Measurements from ENCODE around the gene ZNF416. TPM values are rescaled to one million over a fixed set of nuclear protein-coding genes. Genes with fewer than 3 reads are reported as not detected.

Gene ZNF416
- total RNA-seq, 2 donors from 2014 or later = 2.0 to 2.5 TPM

- Mint-ChIP-seq H3K9me3 (peaks cover 51 to 59% of the 10 kb centered on the region in 2 donors), H3K27ac (no peak overlapping the region), H3K36me3 (peaks cover 68 to 87% of the 10 kb centered on the region in 2 donors)
- DNase-seq (ENCODE audit: low spot score in 2 of 2) = no peak
- no peak for ATAC-seq
These were observed 8.0 kb downstream of the ZNF416 start for GRCh38 chr19:57570707-57571106.

GRCh38 chr19:57566396-57567265 is 12.1 kb downstream of the ZNF416 start:
- no peak for ATAC-seq
- Mint-ChIP-seq H3K27ac (no peak overlapping the region), H3K9me3 (peaks cover 41 to 55% of the 10 kb centered on the region in 2 donors), H3K36me3 (peaks cover 43 to 77% of the 10 kb centered on the region in 2 donors)
- DNase-seq (ENCODE audit: low spot score in 2 of 2) = no peak

- Mint-ChIP-seq H3K9me3 (peaks cover 26 to 56% of the 10 kb centered on the region in 2 donors), H3K36me3 (peaks cover 45 to 81% of the 10 kb centered on the region in 2 donors), H3K27ac (no peak overlapping the region)
- no peak for DNase-seq (ENCODE audit: low spot score in 2 of 2)
- no peak for ATAC-seq
These were observed 15.2 kb downstream of the ZNF416 start for GRCh38 chr19:57563547-57563946.

- Mint-ChIP-seq H3K36me3 (peaks cover 65 to 89% of the 10 kb centered on the region in 2 donors), H3K27ac (peak overlapping the region in 1 of 2 donors; percentile 90), H3K9me3 (peaks cover 18 to 50% of the 10 kb centered on the region in 2 donors)
- ATAC-seq (peak in 1 of 2 donors; percentile 17), DNase-seq (ENCODE audit: low spot score in 2 of 2) (no peak)
These were observed 18.6 kb downstream of the ZNF416 start for GRCh38 chr19:57560049-57560491.

GRCh38 chr19:57559404-57560025 is 19.2 kb downstream of the ZNF416 start, which contains the start of gene ZNF550:
Gene ZNF550, minus strand, starts transcription at chr19:57559863. Its CDS starts 181 bp downstream, at chr19:57559682.
- DNase-seq (ENCODE audit: low spot score in 2 of 2) (peak; percentile 85 to 86), ATAC-seq (peak; percentile 100)
- H3K9me3 Mint-ChIP-seq = peaks cover 19 to 52% of the 10 kb centered on the region in 2 donors
- H3K36me3 Mint-ChIP-seq = peaks cover 67 to 91% of the 10 kb centered on the region in 2 donors
- H3K27ac Mint-ChIP-seq = peak within 1 kb of the TSS; percentile 90 to 97

GRCh38 chr19:57559008-57559403 is 19.7 kb downstream of the ZNF416 start:
- peak overlapping the region; percentile 90 to 97 for H3K27ac Mint-ChIP-seq
- peaks cover 72 to 96% of the 10 kb centered on the region in 2 donors for H3K36me3 Mint-ChIP-seq
- ATAC-seq (peak; percentile 38 to 46), DNase-seq (ENCODE audit: low spot score in 2 of 2) (peak in 1 of 2 donors; percentile 19)
- peaks cover 19 to 55% of the 10 kb centered on the region in 2 donors for H3K9me3 Mint-ChIP-seq

GRCh38 chr19:57558525-57558924 is 20.2 kb downstream of the ZNF416 start:
- DNase-seq (ENCODE audit: low spot score in 2 of 2) (no peak), ATAC-seq (no peak)
- H3K36me3 Mint-ChIP-seq = peaks cover 74 to 98% of the 10 kb centered on the region in 2 donors
- H3K9me3 Mint-ChIP-seq = peaks cover 18 to 54% of the 10 kb centered on the region in 2 donors
- H3K27ac Mint-ChIP-seq = peak overlapping the region; percentile 90 to 97

DNA sequence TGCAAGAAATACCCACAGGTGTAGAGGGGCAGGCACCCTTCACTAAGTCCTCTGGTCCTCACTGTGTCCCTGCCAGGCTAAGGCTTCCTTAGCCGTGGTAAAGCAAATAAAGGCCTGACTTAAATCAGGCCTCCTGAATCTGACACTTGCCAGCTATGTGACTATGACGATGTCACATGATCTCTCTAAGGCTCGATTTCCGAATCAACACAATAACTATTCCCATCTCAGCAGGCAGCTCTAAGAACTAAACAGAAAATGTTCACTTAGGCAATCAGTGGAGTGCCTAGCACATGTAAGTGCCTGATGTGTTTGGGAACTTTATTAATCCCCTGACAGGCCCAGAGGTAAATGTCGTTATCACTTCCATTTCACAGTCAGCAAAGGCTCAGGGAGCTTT is 21.1 kb downstream of the ZNF416 start:
- H3K27ac Mint-ChIP-seq = peak overlapping the region in 1 of 2 donors; percentile 90
- DNase-seq (ENCODE audit: low spot score in 2 of 2) = no peak
- peaks cover 19 to 53% of the 10 kb centered on the region in 2 donors for H3K9me3 Mint-ChIP-seq
- peaks cover 79 to 98% of the 10 kb centered on the region in 2 donors for H3K36me3 Mint-ChIP-seq
- no peak for ATAC-seq

- Mint-ChIP-seq H3K9me3 (peaks cover 54 to 61% of the 10 kb centered on the region in 2 donors), H3K27ac (no peak overlapping the region), H3K36me3 (peaks cover 97 to 100% of the 10 kb centered on the region in 2 donors)
- ATAC-seq (no peak), DNase-seq (ENCODE audit: low spot score in 2 of 2) (no peak)
These were observed 26.3 kb downstream of the ZNF416 start for GRCh38 chr19:57552432-57552831.

- ATAC-seq = no peak
- H3K27ac Mint-ChIP-seq = no peak overlapping the region
- no peak for DNase-seq (ENCODE audit: low spot score in 2 of 2)
- H3K36me3 Mint-ChIP-seq = peaks cover 90 to 99% of the 10 kb centered on the region in 2 donors
- H3K9me3 Mint-ChIP-seq = peaks cover 57 to 65% of the 10 kb centered on the region in 2 donors
These were observed 32.2 kb downstream of the ZNF416 start for GRCh38 chr19:57546513-57546912.

DNA sequence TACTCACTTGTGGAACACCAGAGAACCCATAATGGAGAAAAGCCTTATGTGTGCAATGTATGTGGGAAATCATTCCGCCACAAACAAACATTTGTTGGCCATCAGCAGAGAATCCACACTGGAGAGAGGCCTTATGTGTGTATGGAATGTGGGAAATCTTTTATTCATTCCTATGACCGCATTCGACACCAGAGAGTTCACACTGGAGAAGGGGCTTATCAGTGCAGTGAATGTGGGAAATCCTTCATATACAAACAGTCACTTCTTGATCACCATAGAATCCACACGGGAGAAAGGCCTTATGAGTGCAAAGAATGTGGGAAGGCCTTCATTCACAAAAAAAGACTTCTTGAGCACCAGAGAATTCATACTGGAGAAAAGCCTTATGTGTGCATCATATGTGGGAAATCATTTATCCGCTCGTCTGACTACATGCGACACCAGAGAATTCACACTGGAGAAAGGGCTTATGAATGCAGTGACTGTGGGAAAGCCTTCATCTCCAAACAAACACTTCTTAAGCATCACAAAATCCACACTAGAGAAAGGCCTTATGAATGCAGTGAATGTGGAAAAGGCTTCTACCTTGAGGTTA is 40.7 kb downstream of the ZNF416 start:
- ATAC-seq = no peak
- Mint-ChIP-seq H3K9me3 (peaks cover 66 to 74% of the 10 kb centered on the region in 2 donors), H3K27ac (no peak overlapping the region), H3K36me3 (peaks cover 94 to 96% of the 10 kb centered on the region in 2 donors)
- DNase-seq (ENCODE audit: low spot score in 2 of 2) = no peak

- ATAC-seq (peak; percentile 100), DNase-seq (ENCODE audit: low spot score in 2 of 2) (peak; percentile 86 to 90)
- Mint-ChIP-seq H3K9me3 (peaks cover 17 to 39% of the 10 kb centered on the region in 2 donors), H3K27ac (peak within 1 kb of the TSS; percentile 67 to 94), H3K36me3 (peaks cover 50 to 56% of the 10 kb centered on the region in 2 donors)
These were observed 51.4 kb downstream of the ZNF416 start, which contains the start of gene ZNF549 for GRCh38 chr19:57527136-57527881. Gene ZNF549, plus strand, starts transcription at chr19:57527356. Its CDS starts 218 bp downstream, at chr19:57527574.

Other genes with a start within 250 kb of the ZNF416 start
- 1 to 10 TPM; 3.5 to 6.5 TPM for gene ZNF304, start 227.6 kb downstream of the ZNF416 start, total RNA-seq
- gene TRAPPC2B, start 215.4 kb downstream of the ZNF416 start, total RNA-seq = 1 to 10 TPM; 3.8 to 5.9 TPM
- 1 to 10 TPM in 1 of 2 donors, under 1 TPM in 1; 0.61 to 2.7 TPM for gene ZNF547, start 215.4 kb downstream of the ZNF416 start, total RNA-seq
- gene ZNF548, start 189.1 kb downstream of the ZNF416 start, total RNA-seq = 10 to 100 TPM; 22.8 to 31.5 TPM
- 1 to 10 TPM; 8.0 to 9.1 TPM for gene ZNF17, start 167.8 kb downstream of the ZNF416 start, total RNA-seq
- 10 to 100 TPM; 11.8 to 15.9 TPM for gene ZNF749, start 143.6 kb downstream of the ZNF416 start, total RNA-seq
- gene VN1R1, start 121.8 kb downstream of the ZNF416 start, total RNA-seq = under 1 TPM; 0.14 to 0.36 TPM
- 1 to 10 TPM; 4.1 to 7.8 TPM for gene ZNF772, start 101.3 kb downstream of the ZNF416 start, total RNA-seq
- gene ZNF419, start 91.2 kb downstream of the ZNF416 start, total RNA-seq = 1 to 10 TPM; 3.7 to 6.8 TPM
- 1 to 10 TPM; 4.2 to 7.0 TPM for gene ZNF773, start 79.0 kb downstream of the ZNF416 start, total RNA-seq
- 1 to 10 TPM; 3.7 to 3.9 TPM for gene ZNF549, start 51.6 kb downstream of the ZNF416 start, total RNA-seq
- 10 to 100 TPM in 1 of 2 donors, 1 to 10 TPM in 1; 6.4 to 14.4 TPM for gene ZNF550, start 19.0 kb downstream of the ZNF416 start, total RNA-seq
- 1 to 10 TPM; 2.4 to 5.6 TPM for gene ZIK1, start 5.2 kb upstream of the ZNF416 start, total RNA-seq
- 1 to 10 TPM; 3.9 to 5.4 TPM for gene ZNF530, start 21.0 kb upstream of the ZNF416 start, total RNA-seq
- gene ZNF134, start 35.3 kb upstream of the ZNF416 start, total RNA-seq = 1 to 10 TPM; 4.2 to 6.7 TPM
- 10 to 100 TPM in 1 of 2 donors, 1 to 10 TPM in 1; 9.8 to 12.0 TPM for gene ZNF211, start 54.3 kb upstream of the ZNF416 start, total RNA-seq
- under 1 TPM in 1 of 2 donors, not detected in 1; 0.18 TPM for gene ZSCAN4, start 90.0 kb upstream of the ZNF416 start, total RNA-seq
- gene ZNF551, start 103.1 kb upstream of the ZNF416 start, total RNA-seq = 1 to 10 TPM; 4.8 to 9.6 TPM
- gene ZNF154, start 130.3 kb upstream of the ZNF416 start, total RNA-seq = 1 to 10 TPM in 1 of 2 donors, under 1 TPM in 1; 0.62 to 2.1 TPM
- gene ZNF671, start 148.7 kb upstream of the ZNF416 start, total RNA-seq = 1 to 10 TPM; 7.1 to 7.5 TPM
- 1 to 10 TPM; 7.3 to 9.6 TPM for gene ZNF776, start 167.9 kb upstream of the ZNF416 start, total RNA-seq
- gene ZNF586, start 190.8 kb upstream of the ZNF416 start, total RNA-seq = 10 to 100 TPM; 16.1 to 21.3 TPM
- gene ZNF552, start 236.0 kb upstream of the ZNF416 start, total RNA-seq = 1 to 10 TPM; 6.2 to 7.1 TPM

Measured in activated naive CD4-positive, alpha-beta T cell treated with anti-CD3 and anti-CD28 coated beads, Interleukin-2, amount 50 U/mL, for 72 hours (primary cell).